Measurements from ENCODE around the gene DDX24.

- TF ChIP-seq CTCF (IDR thresholded peaks at IDR 0.05) (no peak), EP300 (IDR thresholded peaks at IDR 0.05) (no peak)
Observed at GRCh38 chr14:94127330-94127729, 46.3 kb upstream of the DDX24 start.

All from sigmoid colon (tissue), 4 donors.